ENCODE results near the gene CGREF1.
A peak's percentile ranks its signal among the peaks of the same experiment; 100 is the strongest.
"Not testable (repeated sequence)": the region's sequence is repeated elsewhere in the genome, so short reads cannot be mapped to it uniquely, and the experiment has no call there.

CGREF1 gene

GRCh38 chr2:27127883-27128667 is 9.1 kb upstream of the CGREF1 start:
- no peaks in the 10 kb centered on the region for H3K9me3 Mint-ChIP-seq

GRCh38 chr2:27126252-27126710 is 7.4 kb upstream of the CGREF1 start:
- H3K36me3 Mint-ChIP-seq: peaks cover 8% of the 10 kb centered on the region
- DNase-seq (ENCODE audit: low spot score in 2 of 2) (no peak), ATAC-seq (no peak)
- H3K9me3 Mint-ChIP-seq: no peaks in the 10 kb centered on the region
- H3K4me1 Mint-ChIP-seq: peaks cover 15% of the 10 kb centered on the region
- peak overlapping the region; percentile 79 for H3K27ac Mint-ChIP-seq
- no peak overlapping the region for H3K4me3 Mint-ChIP-seq

More at GRCh38 chr2:27127883-27128667, 9.1 kb upstream of the CGREF1 start:
- H3K4me3 Mint-ChIP-seq: no peak overlapping the region
- no peak for DNase-seq (ENCODE audit: low spot score in 2 of 2)
- H3K36me3 Mint-ChIP-seq: peaks cover 22% of the 10 kb centered on the region
- no peak overlapping the region for H3K27ac Mint-ChIP-seq
- peaks cover 15% of the 10 kb centered on the region for H3K4me1 Mint-ChIP-seq
- no peak for ATAC-seq

GRCh38 chr2:27125104-27125503 is 6.2 kb upstream of the CGREF1 start:
- no peak for ATAC-seq
- peaks cover 8% of the 10 kb centered on the region for H3K36me3 Mint-ChIP-seq
- H3K27ac Mint-ChIP-seq: no peak overlapping the region
- peaks cover 15% of the 10 kb centered on the region for H3K4me1 Mint-ChIP-seq
- H3K9me3 Mint-ChIP-seq: no peaks in the 10 kb centered on the region
- no peak for DNase-seq (ENCODE audit: low spot score in 2 of 2)
- H3K4me3 Mint-ChIP-seq: no peak overlapping the region

GRCh38 chr2:27123302-27124150 is 4.6 kb upstream of the CGREF1 start, which contains the start of gene ABHD1:
Gene ABHD1, plus strand, starts transcription at chr2:27123815. Its CDS starts 134 bp downstream, at chr2:27123949.
- peak; percentile 87 for ATAC-seq
- peaks cover 21% of the 10 kb centered on the region for H3K4me1 Mint-ChIP-seq
- H3K36me3 Mint-ChIP-seq: no peaks in the 10 kb centered on the region
- peak; percentile 62 to 82 for DNase-seq (ENCODE audit: low spot score in 2 of 2)
- H3K4me3 Mint-ChIP-seq: peak within 1 kb of the TSS; percentile 81
- H3K27ac Mint-ChIP-seq: peak within 1 kb of the TSS; percentile 84
- no peaks in the 10 kb centered on the region for H3K9me3 Mint-ChIP-seq

GRCh38 chr2:27122791-27123190 is 3.9 kb upstream of the CGREF1 start:
- Mint-ChIP-seq H3K27ac (peak overlapping the region; percentile 84), H3K36me3 (no peaks in the 10 kb centered on the region), H3K9me3 (no peaks in the 10 kb centered on the region), H3K4me1 (peaks cover 21% of the 10 kb centered on the region), H3K4me3 (peak overlapping the region; percentile 81)
- ATAC-seq (no peak), DNase-seq (ENCODE audit: low spot score in 2 of 2) (no peak)

GRCh38 chr2:27121906-27122305 is 3.0 kb upstream of the CGREF1 start:
- Mint-ChIP-seq H3K9me3 (no peaks in the 10 kb centered on the region), H3K4me3 (no peak overlapping the region), H3K36me3 (no peaks in the 10 kb centered on the region), H3K27ac (no peak overlapping the region), H3K4me1 (peaks cover 21% of the 10 kb centered on the region)
- ATAC-seq (no peak), DNase-seq (ENCODE audit: low spot score in 2 of 2) (no peak)

GRCh38 chr2:27119330-27119670 is 372 bp upstream of the CGREF1 start:
- ATAC-seq; H3K36me3 Mint-ChIP-seq; DNase-seq (ENCODE audit: low spot score in 2 of 2); H3K9me3 Mint-ChIP-seq; H3K27ac Mint-ChIP-seq: not testable (repeated sequence)
- Mint-ChIP-seq H3K4me3 (peak overlapping the region; percentile 55), H3K4me1 (peaks cover 21% of the 10 kb centered on the region)

- Mint-ChIP-seq H3K27ac (no peak overlapping the region), H3K4me1 (peaks cover 12% of the 10 kb centered on the region), H3K4me3 (peak overlapping the region; percentile 55), H3K36me3 (no peaks in the 10 kb centered on the region), H3K9me3 (no peaks in the 10 kb centered on the region)
- ATAC-seq (no peak), DNase-seq (ENCODE audit: low spot score in 2 of 2) (no peak)
These were observed 868 bp downstream of the CGREF1 start for GRCh38 chr2:27117995-27118524.

GRCh38 chr2:27115519-27115918 is 3.4 kb downstream of the CGREF1 start:
- DNase-seq (ENCODE audit: low spot score in 2 of 2): no peak
- Mint-ChIP-seq H3K9me3 (no peaks in the 10 kb centered on the region), H3K4me3 (no peak overlapping the region), H3K27ac (no peak overlapping the region), H3K4me1 (peaks cover 6% of the 10 kb centered on the region), H3K36me3 (no peaks in the 10 kb centered on the region)
- ATAC-seq: no peak

GRCh38 chr2:27111392-27112078 is 7.4 kb downstream of the CGREF1 start:
- not testable (repeated sequence) for H3K4me3 Mint-ChIP-seq; H3K4me1 Mint-ChIP-seq; ATAC-seq; H3K9me3 Mint-ChIP-seq; H3K27ac Mint-ChIP-seq; H3K36me3 Mint-ChIP-seq; DNase-seq (ENCODE audit: low spot score in 2 of 2)

GRCh38 chr2:27110603-27111352 is 8.2 kb downstream of the CGREF1 start:
- not testable (repeated sequence) for H3K27ac Mint-ChIP-seq; ATAC-seq; DNase-seq (ENCODE audit: low spot score in 2 of 2); H3K36me3 Mint-ChIP-seq; H3K4me1 Mint-ChIP-seq; H3K9me3 Mint-ChIP-seq; H3K4me3 Mint-ChIP-seq

GRCh38 chr2:27109083-27109482 is 9.8 kb downstream of the CGREF1 start:
- Mint-ChIP-seq H3K9me3 (no peaks in the 10 kb centered on the region), H3K36me3 (no peaks in the 10 kb centered on the region), H3K27ac (no peak overlapping the region), H3K4me3 (no peak overlapping the region), H3K4me1 (no peaks in the 10 kb centered on the region)
- ATAC-seq (no peak), DNase-seq (ENCODE audit: low spot score in 2 of 2) (no peak)

GRCh38 chr2:27108221-27108620 is 10.7 kb downstream of the CGREF1 start:
- ATAC-seq (no peak), DNase-seq (ENCODE audit: low spot score in 2 of 2) (no peak)
- Mint-ChIP-seq H3K27ac (no peak overlapping the region), H3K36me3 (no peaks in the 10 kb centered on the region), H3K4me3 (no peak overlapping the region), H3K9me3 (no peaks in the 10 kb centered on the region), H3K4me1 (no peaks in the 10 kb centered on the region)

GRCh38 chr2:27105981-27106380 is 12.9 kb downstream of the CGREF1 start:
- H3K36me3 Mint-ChIP-seq: no peaks in the 10 kb centered on the region
- H3K4me1 Mint-ChIP-seq: no peaks in the 10 kb centered on the region
- H3K27ac Mint-ChIP-seq: no peak overlapping the region
- no peak for ATAC-seq
- DNase-seq (ENCODE audit: low spot score in 2 of 2): no peak
- no peak overlapping the region for H3K4me3 Mint-ChIP-seq
- H3K9me3 Mint-ChIP-seq: no peaks in the 10 kb centered on the region
